GM19099 (cell line): ENCODE data around the gene NDC80.

Experiments
- POLR2A ChIP-seq: IDR thresholded peaks from 3 replicates; pipeline ENCODE4 v1.6.1; 2011; ENCODE audit warnings: low read depth; ENCODE audit not compliant: insufficient read length; ENCODE audit errors: extremely low read depth

NDC80 gene

GRCh38 chr18:2571200-2572170 is at the start of gene NDC80, which contains the start of gene METTL4:
Gene NDC80, plus strand, starts transcription at chr18:2571557. Its CDS starts 1,429 bp downstream, at chr18:2572986.
Gene METTL4, minus strand, starts transcription at chr18:2571505. Its CDS starts 4,289 bp downstream, at chr18:2567216.
- peak; percentile 57 for TF ChIP-seq POLR2A

DNA sequence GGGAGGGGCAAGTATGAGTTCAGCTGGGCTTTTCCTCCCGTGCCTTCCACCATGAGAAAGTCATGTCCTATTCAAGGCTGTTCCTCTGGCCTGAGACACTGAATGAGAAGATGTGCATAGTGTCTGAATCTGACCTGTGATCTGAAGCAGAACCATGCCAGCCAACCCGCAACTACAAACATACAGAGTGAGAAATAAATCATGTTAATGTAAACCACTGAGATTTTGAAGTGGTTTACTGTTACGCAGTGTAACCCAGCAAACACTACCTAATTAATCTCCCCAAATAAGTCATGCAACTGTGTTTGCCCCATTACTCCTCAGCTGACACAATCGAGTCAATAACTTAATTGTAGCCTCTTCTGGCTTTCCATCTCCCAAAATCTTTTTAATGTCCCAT is 49.2 kb upstream of the NDC80 start:
- TF ChIP-seq POLR2A = no peak

- no peak for TF ChIP-seq POLR2A
Measured at GRCh38 chr18:2526329-2526728, 45.0 kb upstream of the NDC80 start.

DNA sequence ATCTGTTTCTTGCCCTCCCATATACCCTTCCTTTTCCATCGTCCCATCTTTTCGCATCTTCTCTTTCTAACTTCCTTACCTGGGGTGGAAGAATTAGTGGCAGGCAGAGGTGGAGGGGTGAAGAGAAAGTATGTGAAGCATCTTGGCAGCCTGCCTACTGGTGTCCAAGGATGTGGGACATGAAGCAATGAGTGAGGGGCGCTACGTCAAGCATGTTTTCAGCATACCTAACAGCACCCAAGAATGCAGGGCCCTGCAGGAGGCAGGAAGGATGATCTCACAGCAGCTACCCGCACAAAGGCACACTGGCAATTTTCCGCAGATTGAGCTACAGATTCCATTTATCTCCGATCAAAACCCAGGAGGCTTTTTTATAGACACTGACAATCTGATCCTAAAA is 42.2 kb upstream of the NDC80 start:
- TF ChIP-seq POLR2A = no peak

DNA sequence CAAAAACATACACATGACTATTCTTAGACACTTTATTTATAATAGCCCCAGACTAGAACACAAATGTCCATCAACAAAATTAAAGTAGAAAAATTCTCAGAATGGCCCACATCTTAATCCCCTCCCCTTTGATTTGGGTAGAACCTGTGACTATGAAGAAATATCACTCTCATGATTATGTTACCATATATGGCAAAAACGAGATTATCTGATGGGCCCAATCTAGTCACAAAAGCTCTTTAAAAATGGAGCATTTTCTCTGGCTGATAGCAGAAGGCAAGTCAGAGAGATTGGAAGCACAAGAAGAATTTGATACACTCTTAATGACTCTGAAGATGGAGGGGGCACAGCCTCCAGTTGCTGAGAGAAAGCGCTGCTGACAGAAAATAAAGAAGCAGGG is 39.6 kb upstream of the NDC80 start:
- no peak for TF ChIP-seq POLR2A

DNA sequence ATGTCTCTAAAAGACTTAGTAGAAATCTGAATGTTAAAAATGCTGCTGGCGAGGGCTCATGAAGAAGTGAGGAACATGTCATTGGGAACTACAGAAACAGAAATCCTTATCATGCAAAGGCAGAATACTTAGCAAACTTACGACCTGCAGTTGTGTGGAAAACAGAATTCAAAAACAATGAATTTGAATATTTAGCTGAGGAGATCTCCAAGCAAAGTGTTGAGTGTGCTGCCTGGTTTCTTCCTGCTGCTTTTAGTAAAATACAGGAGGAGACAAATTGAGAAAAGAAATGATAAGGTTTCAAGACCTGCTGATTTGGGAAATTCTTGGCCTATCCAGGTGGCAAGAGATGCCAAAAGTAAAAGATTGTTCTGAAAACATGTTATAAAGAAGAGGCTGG is 38.6 kb upstream of the NDC80 start:
- no peak for TF ChIP-seq POLR2A

DNA sequence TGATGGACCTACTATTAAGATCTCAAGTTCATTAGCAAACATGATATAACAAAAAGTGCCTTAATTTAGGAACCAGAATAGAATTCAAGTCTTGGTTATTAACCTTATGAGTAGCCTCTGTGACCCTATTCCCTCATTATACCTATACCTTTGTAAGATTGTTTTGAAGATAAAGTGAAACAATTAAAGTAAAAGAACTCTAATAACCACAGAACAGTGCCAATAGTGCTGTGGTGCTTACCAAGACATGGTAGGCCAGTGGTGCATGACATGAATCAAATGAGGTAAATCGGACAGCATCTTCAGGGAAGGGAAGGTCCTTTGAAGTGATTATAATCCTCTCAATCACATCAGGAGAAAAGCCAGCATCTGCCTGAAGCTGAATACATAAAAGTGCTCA is 36.5 kb upstream of the NDC80 start:
- TF ChIP-seq POLR2A = no peak

- no peak for TF ChIP-seq POLR2A
Measured at GRCh38 chr18:2535419-2535910, 35.9 kb upstream of the NDC80 start.

GRCh38 chr18:2536063-2536462 is 35.3 kb upstream of the NDC80 start:
- no peak for TF ChIP-seq POLR2A

GRCh38 chr18:2536493-2536892 is 34.9 kb upstream of the NDC80 start:
- no peak for TF ChIP-seq POLR2A

DNA sequence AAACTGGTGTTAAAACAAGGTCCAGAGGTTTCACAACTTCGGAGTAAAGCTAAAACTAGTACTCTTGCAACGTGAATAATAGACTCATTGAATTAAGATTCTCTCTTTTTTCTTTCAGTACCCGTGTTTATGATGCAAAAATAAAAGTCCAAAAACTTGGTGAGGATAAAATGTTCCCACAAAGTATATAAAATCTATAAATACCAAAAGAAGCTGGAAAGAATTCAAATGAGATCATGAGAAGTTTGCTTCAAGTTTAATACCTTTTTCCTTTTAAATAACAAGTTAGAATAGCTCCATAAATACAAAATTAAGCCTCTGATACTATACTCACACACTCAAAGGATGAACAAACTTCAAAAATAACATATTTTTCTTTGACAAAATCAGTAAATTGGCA is 34.1 kb upstream of the NDC80 start:
- no peak for TF ChIP-seq POLR2A

DNA sequence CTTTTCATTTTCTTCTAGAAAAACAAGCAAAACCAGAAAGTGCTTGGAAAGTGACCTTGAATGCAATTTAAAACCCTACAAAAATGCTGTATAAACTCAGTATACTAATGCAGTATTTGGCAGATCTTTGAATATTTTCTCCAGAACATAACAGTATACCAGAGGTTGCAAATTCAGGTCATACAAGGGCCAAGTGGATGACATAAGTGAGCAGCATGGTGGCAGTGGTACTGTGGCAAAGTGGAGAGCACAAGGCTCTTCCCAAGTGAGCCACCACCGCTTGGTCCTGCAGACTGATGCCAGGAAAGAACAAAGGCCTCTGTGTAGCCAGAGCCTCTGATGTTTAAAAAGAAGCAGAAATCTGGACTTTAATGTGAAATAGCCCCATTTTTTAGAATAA is 33.1 kb upstream of the NDC80 start:
- TF ChIP-seq POLR2A = no peak

- TF ChIP-seq POLR2A = no peak
Measured at GRCh38 chr18:2538844-2539243, 32.5 kb upstream of the NDC80 start.

DNA sequence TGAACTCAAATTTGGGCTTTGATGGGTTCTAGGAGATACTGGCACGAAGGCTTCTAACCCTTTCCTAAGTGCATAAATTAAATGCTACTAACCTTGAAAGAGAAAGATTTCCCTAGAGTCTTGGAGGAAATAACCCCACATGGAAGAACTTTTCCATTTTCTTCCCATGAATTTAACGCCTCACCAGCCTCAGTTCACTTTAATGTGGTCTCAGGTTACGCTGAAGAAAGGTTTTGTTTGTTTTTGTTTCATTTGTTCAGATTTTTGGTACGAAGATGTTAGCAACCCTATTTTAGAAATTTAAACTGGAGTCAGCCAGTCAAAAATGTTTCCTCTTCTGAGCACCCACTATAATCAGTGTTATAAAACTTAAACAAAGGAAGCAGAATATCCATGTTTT is 30.8 kb upstream of the NDC80 start:
- TF ChIP-seq POLR2A = no peak

DNA sequence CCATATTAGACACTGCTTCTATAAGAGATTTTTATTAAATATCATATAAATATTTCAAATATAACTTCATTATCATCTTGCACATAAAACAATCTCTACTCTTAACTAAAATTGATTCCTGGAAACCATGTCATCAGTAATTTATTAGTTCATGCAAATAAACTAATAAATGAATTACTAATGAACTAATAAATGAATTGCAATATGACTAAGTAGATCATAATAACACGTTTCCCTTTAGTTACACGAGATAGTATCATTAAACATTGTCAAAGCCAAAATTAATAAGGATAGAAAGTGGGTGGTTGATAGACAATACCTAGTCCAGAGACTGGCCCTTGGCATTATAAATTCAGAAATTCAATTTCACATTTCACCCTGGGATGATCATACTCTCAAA is 26.2 kb upstream of the NDC80 start:
- TF ChIP-seq POLR2A = no peak

DNA sequence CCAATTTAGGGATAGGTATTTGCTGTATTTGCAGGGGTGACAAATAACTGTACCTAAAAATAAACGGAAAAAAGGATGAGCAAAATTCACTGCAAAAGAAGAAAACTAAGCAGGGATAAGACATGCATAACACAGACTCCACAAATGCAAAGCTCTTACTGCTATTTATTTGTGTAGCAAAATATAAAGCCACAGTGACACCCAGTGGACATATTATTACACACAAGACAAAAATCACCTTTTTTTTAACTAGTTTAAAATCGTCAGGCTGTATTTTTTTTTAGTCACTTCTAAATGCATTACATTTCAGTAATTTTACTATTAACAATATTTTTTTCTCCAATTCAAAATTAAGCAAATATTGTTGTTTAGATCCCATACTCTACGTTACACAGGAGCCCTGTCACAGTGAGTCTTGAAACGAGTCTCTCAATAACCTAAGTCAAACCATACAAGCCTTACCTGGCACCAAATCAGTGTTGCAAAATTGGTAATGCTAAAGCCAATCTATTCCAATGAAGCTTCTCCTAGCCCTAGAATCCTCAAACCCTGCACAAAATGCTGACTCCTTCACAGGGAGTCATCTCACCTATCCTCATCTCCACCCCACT is 23.8 kb upstream of the NDC80 start:
- TF ChIP-seq POLR2A = no peak
